CD4-positive, alpha-beta T cell (primary cell): ENCODE results near the gene SASS6. TPM values are rescaled to one million over a fixed set of nuclear protein-coding genes. Genes with fewer than 3 reads are reported as not detected.

ENCODE experiments used
- ATAC-seq: fragments of 200-7000 bp; cut with Tn5 transposase; one replicate; pipeline ENCODE4 v1.10.0; 2022; ENCODE audit warnings: mild to moderate bottlenecking; ENCODE audit not compliant: poor library complexity
- CTCF ChIA-PET: fragments of 350-600 bp; sonication (Branson Sonifier 250); formaldehyde crosslinking; loops from one replicate; lab custom pipeline; 2021; ENCODE audit warnings: antibody characterized with exemption, inconsistent platforms; lab: Charles Lee
- POLR2A ChIA-PET: fragments of 350-600 bp; sonication (Branson Sonifier 250); formaldehyde crosslinking; loops from one replicate; lab custom pipeline; 2021; ENCODE audit warnings: antibody characterized with exemption, inconsistent platforms; lab: Charles Lee
- DNase-seq, 14 experiments: peaks; one replicate each; pipeline ENCODE4 v3.0.0-alpha.2; 2013 to 2020; ENCODE audit warnings: mixed read lengths in 2 of 14
- H3K27ac ChIP-seq, 2 donors: one replicate each; pipeline versions ENCODE4 v1.5.1 to v1.7.0; 2013; ENCODE audit warnings: low read length in 2 of 2, low read depth in 1 of 2, mild to moderate bottlenecking in 1 of 2
- H3K27me3 ChIP-seq, 2 experiments: 1 replicate in 1 of 2; 2 replicates in 1 of 2; pipeline versions ENCODE4 v1.6.1 to v1.7.0; 2013; ENCODE audit warnings: low read length in 2 of 2, control low read depth in 1 of 2, mild to moderate bottlenecking in 1 of 2, moderate library complexity in 1 of 2; ENCODE audit not compliant: insufficient read depth in 2 of 2, control insufficient read depth in 1 of 2
- H3K36me3 ChIP-seq: one replicate; pipeline ENCODE4 v1.6.1; 2013; ENCODE audit warnings: low read length, control low read depth; ENCODE audit not compliant: insufficient read depth
- H3K4me1 ChIP-seq: one replicate; pipeline ENCODE4 v1.6.1; 2013; ENCODE audit warnings: low read length, control low read depth; ENCODE audit not compliant: insufficient read depth
- H3K4me3 ChIP-seq: one replicate; pipeline ENCODE4 v1.5.1; 2013; ENCODE audit warnings: mild to moderate bottlenecking, low read length, moderate library complexity
- H3K9me3 ChIP-seq, 2 experiments: 1 replicate in 1 of 2; 2 replicates in 1 of 2; pipeline versions ENCODE4 v1.6.1 to v1.7.0; 2013; ENCODE audit warnings: low read length in 2 of 2, mild to moderate bottlenecking in 2 of 2, control low read depth in 1 of 2, moderate library complexity in 1 of 2; ENCODE audit not compliant: control insufficient read depth in 1 of 2, insufficient read depth in 1 of 2
- H3K27ac Mint-ChIP-seq: one replicate; pipeline ENCODE4 v1.8.0; 2020; ENCODE audit warnings: mixed read lengths
- H3K27me3 Mint-ChIP-seq: one replicate; pipeline ENCODE4 v1.8.0; 2021; ENCODE audit warnings: mixed read lengths
- H3K36me3 Mint-ChIP-seq: one replicate; pipeline ENCODE4 v1.8.0; 2021; ENCODE audit warnings: low read depth, mixed read lengths
- H3K4me1 Mint-ChIP-seq: one replicate; pipeline ENCODE4 v1.8.0; 2021; ENCODE audit warnings: low read depth, mixed read lengths
- H3K4me3 Mint-ChIP-seq: one replicate; pipeline ENCODE4 v1.8.0; 2020; ENCODE audit warnings: mild to moderate bottlenecking, mixed read lengths
- H3K9me3 Mint-ChIP-seq: one replicate; pipeline ENCODE4 v1.8.0; 2020; ENCODE audit warnings: mixed read lengths
- CTCF ChIP-seq: fragments of 200-600 bp; IDR thresholded peaks from one replicate; pipeline ENCODE4 v1.8.0; 2022; ENCODE audit warnings: antibody characterized with exemption, mild to moderate bottlenecking
- intact Hi-C, 2 experiments: fragments of 100-400 bp; cut with DNase I in 1 of 2; cut with micrococcal nuclease in 1 of 2; formaldehyde crosslinking; loops; one replicate each; pipeline versions ENCODE4 v1.15.1 to v1.9.0; 2023 to 2025; cut with DNase I, micrococcal nuclease
- total RNA-seq, 174 experiments: library from RNA in 2 of 174; stranded (reverse) in 2 of 174; gene quantifications; one replicate each; pipeline ENCODE4 v1.2.3 and lab custom pipeline; 2021 to 2026

The SASS6 gene
- total RNA-seq, 2 experiments from 2014 or later: 1.7 to 1.8 TPM

- H3K4me3 ChIP-seq: no peak overlapping the region
- intact Hi-C loops: no loop called here
- no peak for TF ChIP-seq CTCF
Observed at GRCh38 chr1:100089082-100089481, 43.6 kb downstream of the SASS6 start.

GRCh38 chr1:100087396-100087795 is 45.3 kb downstream of the SASS6 start:
- Histone ChIP-seq H3K4me1 (no peaks in the 10 kb centered on the region), H3K27me3 (no peaks in the 10 kb centered on the region), H3K9me3 (no peaks in the 10 kb centered on the region), H3K36me3 (peaks cover 16% of the 10 kb centered on the region), H3K27ac (no peak overlapping the region), H3K4me3 (no peak overlapping the region)
- ChIA-PET POLR2A (interaction anchor here (1.0 kb wide), 1 partner anchor 117 kb away, joined by 3 read pairs; the partner anchor contains the start of gene SLC35A3), CTCF (interaction anchor here (1.2 kb wide), 1 partner anchor 40 kb away, joined by 4 read pairs; no protein-coding TSS in a partner anchor)
- Mint-ChIP-seq H3K4me1 (no peaks in the 10 kb centered on the region), H3K9me3 (no peaks in the 10 kb centered on the region), H3K36me3 (peaks cover 36% of the 10 kb centered on the region), H3K4me3 (no peak overlapping the region), H3K27ac (no peak overlapping the region), H3K27me3 (no peaks in the 10 kb centered on the region)
- intact Hi-C loops: no loop called here
- no peak for DNase-seq
- no peak for TF ChIP-seq CTCF
- ATAC-seq: no peak

More at GRCh38 chr1:100089082-100089481, 43.6 kb downstream of the SASS6 start:
- H3K27ac ChIP-seq: no peak overlapping the region
- no peaks in the 10 kb centered on the region for H3K27me3 Mint-ChIP-seq
- DNase-seq (no peak), ATAC-seq (no peak)
- H3K4me1 Mint-ChIP-seq: no peaks in the 10 kb centered on the region
- peaks cover 10% of the 10 kb centered on the region for H3K36me3 ChIP-seq
- CTCF ChIA-PET: no interaction called here
- POLR2A ChIA-PET: no interaction called here
- no peak overlapping the region for H3K4me3 Mint-ChIP-seq
- no peak overlapping the region for H3K27ac Mint-ChIP-seq
- no peaks in the 10 kb centered on the region for H3K4me1 ChIP-seq
- no peaks in the 10 kb centered on the region for H3K9me3 ChIP-seq
- H3K9me3 Mint-ChIP-seq: no peaks in the 10 kb centered on the region
- peaks cover 48% of the 10 kb centered on the region for H3K36me3 Mint-ChIP-seq
- no peaks in the 10 kb centered on the region for H3K27me3 ChIP-seq

- H3K27ac ChIP-seq: no peak overlapping the region
- ChIA-PET POLR2A (no interaction called here), CTCF (no interaction called here)
- H3K4me1 ChIP-seq: no peaks in the 10 kb centered on the region
- no peaks in the 10 kb centered on the region for H3K27me3 ChIP-seq
- peaks cover 74% of the 10 kb centered on the region for H3K36me3 ChIP-seq
- DNase-seq: no peak
- no peaks in the 10 kb centered on the region for H3K9me3 ChIP-seq
- no peaks in the 10 kb centered on the region for H3K9me3 Mint-ChIP-seq
- ATAC-seq: no peak
- no peak overlapping the region for H3K27ac Mint-ChIP-seq
- no peaks in the 10 kb centered on the region for H3K27me3 Mint-ChIP-seq
- no peak overlapping the region for H3K4me3 Mint-ChIP-seq
- H3K4me3 ChIP-seq: no peak overlapping the region
- TF ChIP-seq CTCF: no peak
- intact Hi-C loops: no loop called here
- H3K4me1 Mint-ChIP-seq: peaks cover 4% of the 10 kb centered on the region
- peaks cover 76% of the 10 kb centered on the region for H3K36me3 Mint-ChIP-seq
Observed at GRCh38 chr1:100080331-100080730, 52.4 kb downstream of the SASS6 start.
